Fibroblast of skin of left quadriceps (primary cell): Measurements from ENCODE around the gene NUDT2.
"Not testable (repeated sequence)": the region's sequence is repeated elsewhere in the genome, so short reads cannot be mapped to it uniquely, and the experiment has no call there.

Source experiments
- DNase-seq, 2 experiments: peaks; one replicate each; pipeline ENCODE4 v3.0.0-alpha.2; 2013; ENCODE audit warnings: low read depth in 2 of 2

Gene NUDT2

GRCh38 chr9:34328987-34329832, at the start of gene NUDT2, which contains the start of gene KIF24:
NUDT2 (plus strand) TSS chr9:34329569; CDS start chr9:34339040, 9,471 bp downstream.
KIF24 (minus strand) TSS chr9:34329268; CDS start chr9:34311346, 17,922 bp downstream.
- DNase-seq: peak; percentile 100

- DNase-seq: no peak
These were observed 47.3 kb upstream of the NUDT2 start for GRCh38 chr9:34282096-34282495.

GRCh38 chr9:34289159-34289558, 40.2 kb upstream of the NUDT2 start:
- no peak for DNase-seq

GRCh38 chr9:34291023-34291422, 38.3 kb upstream of the NUDT2 start:
- no peak for DNase-seq

GRCh38 chr9:34291423-34291822, 37.9 kb upstream of the NUDT2 start:
- DNase-seq: no peak

- no peak for DNase-seq
These were observed 36.8 kb upstream of the NUDT2 start for GRCh38 chr9:34292552-34292951.

GRCh38 chr9:34301064-34301463, 28.3 kb upstream of the NUDT2 start:
- DNase-seq: not testable (repeated sequence)

- not testable (repeated sequence) for DNase-seq
These were observed 21.1 kb upstream of the NUDT2 start for GRCh38 chr9:34308316-34308715.

GRCh38 chr9:34310215-34310614, 19.2 kb upstream of the NUDT2 start:
- no peak for DNase-seq

GRCh38 chr9:34311499-34312185, 17.7 kb upstream of the NUDT2 start:
- DNase-seq: no peak

- no peak for DNase-seq
These were observed 11.9 kb upstream of the NUDT2 start for GRCh38 chr9:34317436-34317835.

- no peak for DNase-seq
These were observed 11.1 kb upstream of the NUDT2 start for GRCh38 chr9:34318163-34318790.

- no peak for DNase-seq
These were observed 7.9 kb upstream of the NUDT2 start for GRCh38 chr9:34321451-34321850.

GRCh38 chr9:34322899-34323591, 6.3 kb upstream of the NUDT2 start:
- DNase-seq: no peak

GRCh38 chr9:34326690-34327089, 2.7 kb upstream of the NUDT2 start:
- no peak for DNase-seq

- DNase-seq: no peak
These were observed 826 bp upstream of the NUDT2 start for GRCh38 chr9:34328500-34328986.

GRCh38 chr9:34331196-34331595, 1.8 kb downstream of the NUDT2 start:
- DNase-seq: no peak

- DNase-seq: no peak
These were observed 3.0 kb downstream of the NUDT2 start for GRCh38 chr9:34332076-34332964.

GRCh38 chr9:34333836-34334235, 4.5 kb downstream of the NUDT2 start:
- no peak for DNase-seq

GRCh38 chr9:34334337-34334824, 5.0 kb downstream of the NUDT2 start:
- no peak for DNase-seq

GRCh38 chr9:34334916-34335315, 5.5 kb downstream of the NUDT2 start:
- no peak for DNase-seq
